K562 (cell line): ENCODE data around the gene OVOL1. TPM values are rescaled to one million over a fixed set of nuclear protein-coding genes. Genes with fewer than 3 reads are reported as not detected.

Source experiments
- ATF6 ChIP-seq: sonication (generic); formaldehyde crosslinking; IDR thresholded peaks from 2 replicates; pipeline ENCODE4 v1.4.0; 2020; ENCODE audit warnings: mild to moderate bottlenecking, missing genetic modification reagents
- BDP1 ChIP-seq: IDR thresholded peaks from 3 replicates; pipeline ENCODE4 v1.6.1; 2011; ENCODE audit not compliant: insufficient read length, insufficient read depth
- E2F1 ChIP-seq: sonication (generic); formaldehyde crosslinking; IDR thresholded peaks from 2 replicates; pipeline ENCODE4 v1.8.1; 2023; ENCODE audit warnings: mild to moderate bottlenecking, missing genetic modification reagents, moderate library complexity
- ERF ChIP-seq: fragments of 450-650 bp; formaldehyde crosslinking; IDR thresholded peaks from 2 replicates; pipeline ENCODE4 v1.4.0; 2020; ENCODE audit warnings: mild to moderate bottlenecking, mixed read lengths
- ESRRA ChIP-seq: fragments of 450-650 bp; IDR thresholded peaks from 2 replicates; pipeline ENCODE4 v1.6.1; 2014; ENCODE audit warnings: low read depth, mild to moderate bottlenecking, moderate library complexity, borderline replicate concordance
- HDGF ChIP-seq: fragments of 450-650 bp; IDR thresholded peaks from 2 replicates; pipeline ENCODE4 v1.6.1; 2016
- HES1 ChIP-seq: fragments of 450-650 bp; IDR thresholded peaks from 2 replicates; pipeline ENCODE4 v1.6.1; 2016; ENCODE audit warnings: low read depth, mild to moderate bottlenecking, moderate library complexity
- JUN ChIP-seq, 2 experiments: sonication (generic) in 1 of 2; formaldehyde crosslinking in 1 of 2; IDR thresholded peaks; 2 replicates each; pipeline versions ENCODE4 v1.6.1 to v1.8.0; 2012 to 2022; ENCODE audit warnings: borderline replicate concordance in 2 of 2, mild to moderate bottlenecking in 2 of 2, improper control_type of control experiment in 1 of 2, low read depth in 1 of 2, low read length in 1 of 2, missing genetic modification reagents in 1 of 2
- JUNB ChIP-seq: fragments of 450-650 bp; formaldehyde crosslinking; conservative IDR thresholded peaks from 2 replicates; pipeline ENCODE4 v1.4.0; 2020; ENCODE audit warnings: mild to moderate bottlenecking
- MEF2D ChIP-seq: conservative IDR thresholded peaks from 2 replicates; pipeline ENCODE4 v1.6.1; 2016; ENCODE audit warnings: low read depth, missing genetic modification characterization, missing compliant biosample characterization
- NCOA2 ChIP-seq, 2 experiments: fragments of 450-650 bp; IDR thresholded peaks; 2 replicates each; pipeline ENCODE4 v1.6.1; 2018; ENCODE audit warnings: mild to moderate bottlenecking in 2 of 2, moderate library complexity in 1 of 2; ENCODE audit not compliant: partially characterized antibody in 2 of 2
- NEUROD1 ChIP-seq: fragments of 150-350 bp; IDR thresholded peaks from 2 replicates; pipeline ENCODE4 v1.6.1; 2014; ENCODE audit warnings: borderline replicate concordance, low read length, low read depth; ENCODE audit not compliant: partially characterized antibody
- NKRF ChIP-seq: fragments of 450-650 bp; IDR thresholded peaks from 2 replicates; pipeline ENCODE4 v1.6.1; 2016; ENCODE audit warnings: borderline replicate concordance
- NR4A1 ChIP-seq, 2 experiments: fragments of 250-450 bp in 1 of 2; fragments of 450-650 bp in 1 of 2; sonication (Bioruptor Pico) in 1 of 2; IDR thresholded peaks; 2 replicates each; pipeline versions ENCODE4 v1.4.0 to v1.6.1; 2016 to 2020; ENCODE audit warnings: mild to moderate bottlenecking in 2 of 2, missing compliant biosample characterization in 1 of 2, missing genetic modification characterization in 1 of 2, moderate library complexity in 1 of 2
- NUFIP1 ChIP-seq: fragments of 450-650 bp; IDR thresholded peaks from 2 replicates; pipeline ENCODE4 v1.6.1; 2018; ENCODE audit not compliant: partially characterized antibody
- RUNX1 ChIP-seq: sonication (generic); IDR thresholded peaks from 2 replicates; pipeline ENCODE4 v1.6.1; 2016; ENCODE audit warnings: antibody characterized with exemption, low read depth
- SRSF3 ChIP-seq: fragments of 200-400 bp; formaldehyde crosslinking; IDR thresholded peaks from 2 replicates; pipeline ENCODE4 v1.6.1; 2016; ENCODE audit warnings: mild to moderate bottlenecking, low read length, moderate library complexity; ENCODE audit not compliant: insufficient read depth
- SRSF9 ChIP-seq: fragments of 200-400 bp; formaldehyde crosslinking; IDR thresholded peaks from 2 replicates; pipeline ENCODE4 v1.6.1; 2017; ENCODE audit warnings: low read depth, low read length, borderline replicate concordance
- ZNF232 ChIP-seq: sonication (generic); formaldehyde crosslinking; IDR thresholded peaks from 2 replicates; pipeline ENCODE4 v1.8.0; 2022; ENCODE audit warnings: mild to moderate bottlenecking, missing genetic modification reagents
- ZNF384 ChIP-seq: IDR thresholded peaks from 2 replicates; pipeline ENCODE4 v1.6.1; 2012; ENCODE audit warnings: low read depth, low read length, improper control_type of control experiment
- ZNF561 ChIP-seq: fragments of 450-650 bp; formaldehyde crosslinking; conservative IDR thresholded peaks from 2 replicates; pipeline ENCODE4 v1.4.0; 2020; ENCODE audit warnings: mild to moderate bottlenecking, moderate library complexity
- polyA plus RNA-seq, 8 experiments: library from polyadenylated mRNA; depleted of rRNA in 4 of 8; stranded (reverse) in 5 of 8; unstranded in 3 of 8; fragments of >200 nt; fragmentation: Nextera tagmentation in 2 of 8; fragmentation: Illumina TruSeq in 1 of 8; extraction: Ambion mirVana in 2 of 8; extraction: Trizol in 1 of 8; gene quantifications; 2 replicates each; pipeline versions ENCODE4 v1.2.1 to v1.2.3, GENCODE V29; 2011 to 2014; ENCODE audit warnings: inconsistent platforms in 1 of 8, missing spikeins in 1 of 8
- total RNA-seq, 7 experiments: library from RNA; depleted of rRNA in 6 of 7; stranded (reverse); fragments of >200 nt in 6 of 7; fragmentation: Illumina TruSeq in 2 of 7; extraction: Trizol in 2 of 7; gene quantifications; 2 replicates each; pipeline versions ENCODE4 v1.2.1 to v1.2.3, GENCODE V29; 2011 to 2021; ENCODE audit warnings: low replicate concordance in 1 of 7

Gene OVOL1
- total and polyA plus RNA-seq, 9 of the 15 experiments (the other 6 are each of a cell fraction or from before 2014, with no cell fraction given), result 0.09 TPM; not detected in 8

- TF ChIP-seq NCOA2 (IDR thresholded peaks at IDR 0.05; ENCODE audit: partially characterized antibody in 2 of 2) (no peak), ZNF384 (peak; percentile 43; the same call in 1 of the 2 replicates), JUNB (CRISPR knock-in tag) (no peak), SRSF9 (no peak), SRSF3 (no peak), NEUROD1 (no peak), ZNF561 (CRISPR knock-in tag) (no peak), MEF2D (tag) (no peak), ATF6 (CRISPR knock-in tag) (0 out of 2 replicates have a peak, but pooled peaks have one; percentile 38), E2F1 (CRISPR knock-in tag) (no peak), NUFIP1 (no peak), ZNF232 (CRISPR knock-in tag) (0 out of 2 replicates have a peak, but pooled peaks have one; percentile 40), HDGF (no peak), NR4A1 (CRISPR knock-in tag; IDR thresholded peaks at IDR 0.05) (no peak), NR4A1 (tag; IDR thresholded peaks at IDR 0.05) (no peak), ERF (CRISPR knock-in tag) (no peak), RUNX1 (no peak), ESRRA (peak; percentile 42; the same call in 1 of the 2 replicates), JUN (IDR thresholded peaks at IDR 0.05; ENCODE audit: borderline replicate concordance, low read depth, low read length) (0 out of 2 replicates have a peak, but pooled peaks have one; percentile 53), JUN (CRISPR knock-in tag; IDR thresholded peaks at IDR 0.05; ENCODE audit: borderline replicate concordance) (0 out of 2 replicates have a peak, but pooled peaks have one; percentile 45), NKRF (peak; percentile 52; the same call in 1 of the 2 replicates), BDP1 (no peak), HES1 (no peak)
Observed at GRCh38 chr11:65779919-65780769, 6.7 kb upstream of the OVOL1 start (continued).
